Measurements from ENCODE around the gene PLXDC1. TPM values are rescaled to one million over a fixed set of nuclear protein-coding genes. Genes with fewer than 3 reads are reported as not detected.

PLXDC1 gene
- total and polyA plus RNA-seq, 2 of the 8 experiments (the other 6 are each of a cell fraction or from before 2014, with no cell fraction given): 4.1 to 14.6 TPM

DNA sequence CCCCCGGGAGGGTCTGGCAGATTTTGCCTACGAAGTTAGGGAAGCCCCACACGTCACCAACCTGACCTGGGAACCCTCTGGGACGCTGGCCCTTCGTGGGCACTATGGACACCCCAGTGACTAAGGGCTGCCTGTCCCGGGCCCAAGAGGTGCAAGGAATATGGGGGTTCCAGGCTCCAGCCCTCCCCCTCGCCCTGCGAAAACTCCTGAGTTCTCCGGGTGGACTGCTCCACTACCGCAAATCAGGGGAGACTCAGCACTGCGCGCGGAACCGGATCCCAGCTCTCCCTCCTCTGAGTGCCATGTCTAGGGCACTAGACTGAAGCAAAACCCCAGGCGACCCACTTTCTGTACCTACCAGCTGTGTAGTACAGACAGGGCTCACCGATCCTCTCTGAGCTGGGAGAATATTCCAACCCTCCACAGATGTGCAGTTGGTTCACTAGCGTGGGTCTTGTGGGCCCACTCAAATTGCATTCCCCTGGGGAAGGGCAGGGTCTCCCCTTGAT, 14.5 kb upstream of the PLXDC1 start, which contains the start of gene ARL5C:
ARL5C (minus strand) TSS at position 321 of the 509 bp plus-strand sequence. CDS start 401 bp downstream, outside the sequence.
- H3K9me3 ChIP-seq (ENCODE audit: insufficient read depth in 2 of 2, low read depth in 1 of 2, low read length in 1 of 2): no peaks in the 10 kb centered on the region
- H3K4me3 ChIP-seq (ENCODE audit: extremely low read depth in 1 of 4, insufficient read depth in 2 of 4, low read depth in 3 of 4, low read length in 4 of 4): peak within 1 kb of the TSS; percentile 58 to 84 (median 77)
- no peak for FAIRE-seq
- DNase-seq (ENCODE audit: low read depth in 1 of 2, low spot score in 2 of 2): no peak
- H2BK12ac ChIP-seq (ENCODE audit: low read depth, low read length): peak within 1 kb of the TSS; percentile 50; the same call in 1 of the 2 replicates
- peak within 1 kb of the TSS; percentile 44; the same call in 1 of the 2 replicates for H3K18ac ChIP-seq (ENCODE audit: extremely low read depth, low read length)
- H4K20me1 ChIP-seq (replicated peaks in 1 of 2; ENCODE audit: control insufficient read depth in 1 of 2, insufficient read depth in 2 of 2, low read length in 2 of 2): no peaks in the 10 kb centered on the region
- peaks cover 14 to 31% (median 25%) of the 10 kb centered on the region in 4 experiments for H3K27me3 ChIP-seq (replicated peaks in 1 of 4; ENCODE audit: control insufficient read depth in 3 of 4, extremely low read depth in 1 of 4, insufficient read depth in 3 of 4, low read length in 3 of 4)
- ChIA-PET CTCF (ENCODE audit: partially characterized antibody) (interaction anchor here (0.5 to 10.8 kb wide), 21 partner anchors 10 to 225 kb away, joined by 3 to 151 read pairs (median 5); partner anchors contain the start of gene PLXDC1), POLR2A (ENCODE audit: partially characterized antibody) (interaction anchor here (1.0 to 3.9 kb wide), 7 partner anchors 9 to 70 kb away, joined by 3 to 35 read pairs (median 4); partner anchors contain the start of gene RPL19)
- no peak within 1 kb of the TSS for H4K91ac ChIP-seq (replicated peaks; ENCODE audit: insufficient read length, low read length)
- no peak within 1 kb of the TSS for H2BK15ac ChIP-seq (ENCODE audit: low read length)
- no peaks in the 10 kb centered on the region for H3K36me3 ChIP-seq (ENCODE audit: control insufficient read depth in 2 of 4, insufficient read depth in 4 of 4, low read length in 3 of 4)
- H2BK120ac ChIP-seq (replicated peaks; ENCODE audit: low read depth, low read length): no peak within 1 kb of the TSS
- peak within 1 kb of the TSS; percentile 96 for H2AFZ ChIP-seq (ENCODE audit: low read length)
- H3K9ac ChIP-seq (replicated peaks in 1 of 4; ENCODE audit: extremely low read depth in 1 of 4, low read depth in 3 of 4, low read length in 3 of 4): no peak within 1 kb of the TSS; a peak in 1 of 7 replicates
- no peak within 1 kb of the TSS for H3K4ac ChIP-seq (replicated peaks; ENCODE audit: insufficient read length, low read depth, low read length)
- H3K79me1 ChIP-seq (ENCODE audit: low read depth, low read length): no peaks in the 10 kb centered on the region
- no peak within 1 kb of the TSS for H3K23ac ChIP-seq (ENCODE audit: insufficient read length)
- H3K79me2 ChIP-seq (ENCODE audit: control insufficient read depth in 1 of 2, insufficient read depth in 2 of 2, low read length in 2 of 2): no peaks in the 10 kb centered on the region
- H3K4me2 ChIP-seq (ENCODE audit: insufficient read depth in 1 of 2, low read depth in 2 of 2, low read length in 2 of 2): peak within 1 kb of the TSS; percentile 95 to 96
- no peak within 1 kb of the TSS for H3K56ac ChIP-seq (replicated peaks; ENCODE audit: insufficient read length, low read depth, low read length)
- no peak within 1 kb of the TSS for H4K5ac ChIP-seq (ENCODE audit: insufficient read length, low read depth, low read length)
- peaks cover 0 to 8% (median 6%) of the 10 kb centered on the region in 4 experiments; a peak in 5 of 7 replicates for H3K4me1 ChIP-seq (replicated peaks in 1 of 4; ENCODE audit: control insufficient read depth in 3 of 4, insufficient read depth in 4 of 4, low read length in 3 of 4)
- peak within 1 kb of the TSS; percentile 49; the same call in 1 of the 2 replicates for H2BK5ac ChIP-seq (ENCODE audit: low read depth, low read length)
- H4K8ac ChIP-seq (ENCODE audit: extremely low read depth, insufficient read depth, low read length): peak within 1 kb of the TSS; percentile 39
- TF ChIP-seq SIN3A (conservative IDR thresholded peaks at IDR 0.05 in 1 of 2, IDR thresholded peaks at IDR 0.05 in 1 of 2; ENCODE audit: low read depth in 1 of 2, low read length in 2 of 2) (0 out of 4 replicates have a peak, but pooled peaks of 1 of the 2 experiments have one; percentile 10), CREB1 (IDR thresholded peaks at IDR 0.05) (0 out of 2 replicates have a peak, but pooled peaks have one; percentile 40), EZH2 (IDR thresholded peaks at IDR 0.05; ENCODE audit: low read depth, low read length, severe bottlenecking) (peak; percentile 63), SUZ12 (IDR thresholded peaks at IDR 0.05; ENCODE audit: low read length) (0 out of 2 replicates have a peak, but pooled peaks have one; percentile 41), CEBPB (IDR thresholded peaks at IDR 0.05; ENCODE audit: low read depth, low read length) (no peak)
- no peak within 1 kb of the TSS for H3K14ac ChIP-seq (ENCODE audit: insufficient read length)
- 0 out of 2 replicates have a peak within 1 kb of the TSS, but pooled peaks have one; percentile 43 for H2BK20ac ChIP-seq (ENCODE audit: low read length)
- H3K27ac ChIP-seq (ENCODE audit: low read depth, low read length): no peak within 1 kb of the TSS
- peaks cover 12% of the 10 kb centered on the region; the same call in 1 of the 2 replicates for H3K23me2 ChIP-seq (ENCODE audit: low read depth, low read length)
- no peak within 1 kb of the TSS for H2AK5ac ChIP-seq (ENCODE audit: low read depth, low read length)
- WGBS, 2 experiments (ENCODE audit: extremely low coverage in 1 of 2, insufficient coverage in 1 of 2, insufficient read length in 1 of 2, insufficient replicate concordance in 2 of 2, low coverage in 1 of 2, low lambda C conversion rate in 2 of 2, missing lambda C conversion rate in 1 of 2): 44% methylated on average over 13 of the region's 17 CpGs; no CpG with 5 or more reads in 1 of the 2 experiments

All from H1 (cell line).